ENCODE results near the gene D2HGDH. TPM values are rescaled to one million over a fixed set of nuclear protein-coding genes. Genes with fewer than 3 reads are reported as not detected.

Gene D2HGDH
- total and polyA plus RNA-seq, 2 of the 13 experiments (the other 11 are each of a cell fraction or from before 2014, with no cell fraction given): 19.2 to 20.3 TPM

DNA sequence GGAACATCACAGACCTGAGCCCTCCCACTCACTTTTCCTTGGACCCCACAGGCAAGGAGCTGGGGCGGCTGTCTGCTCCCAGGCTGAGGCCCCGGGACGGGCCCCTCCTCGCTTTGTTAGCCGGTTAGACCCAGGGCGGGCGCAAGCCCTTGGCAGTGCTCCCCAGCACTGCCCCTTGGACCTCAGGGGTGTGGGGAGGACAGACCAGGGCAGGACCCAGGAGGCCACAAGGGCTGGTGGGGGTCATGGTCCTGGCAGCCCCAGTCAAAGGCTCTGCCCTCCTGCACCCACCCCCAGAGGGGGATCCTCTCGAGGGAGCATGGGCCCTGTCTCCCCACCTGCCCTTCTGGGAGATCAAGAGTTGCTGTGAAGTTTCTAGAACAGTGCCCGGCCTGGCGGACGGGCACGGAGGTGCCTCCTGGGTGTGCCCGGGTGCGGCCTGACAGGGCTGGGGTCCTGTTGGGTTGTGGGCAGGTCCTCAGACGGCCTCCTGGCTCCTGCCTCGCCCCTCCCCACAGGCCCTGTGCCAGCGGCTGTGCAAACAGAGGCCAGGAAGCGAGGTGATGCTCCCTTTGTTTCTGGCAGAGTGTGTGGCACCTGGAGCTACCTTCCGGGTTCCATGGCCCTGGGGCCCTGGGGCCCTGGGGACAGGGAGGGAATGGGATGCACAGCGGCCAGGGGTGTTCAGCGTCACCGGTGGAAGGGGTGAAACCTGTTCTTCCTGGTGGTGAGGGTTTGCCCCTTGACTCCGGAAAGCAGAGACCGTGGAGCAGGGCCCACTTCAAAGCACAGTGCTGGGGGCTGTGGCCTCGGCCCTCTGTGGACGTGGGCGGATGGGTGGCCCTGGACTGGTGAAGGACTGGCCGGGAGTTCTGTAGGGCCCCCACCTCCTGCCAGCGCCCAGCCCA lies 39.3 kb downstream of the D2HGDH start (continued):
- TF ChIP-seq, protein P1, sequence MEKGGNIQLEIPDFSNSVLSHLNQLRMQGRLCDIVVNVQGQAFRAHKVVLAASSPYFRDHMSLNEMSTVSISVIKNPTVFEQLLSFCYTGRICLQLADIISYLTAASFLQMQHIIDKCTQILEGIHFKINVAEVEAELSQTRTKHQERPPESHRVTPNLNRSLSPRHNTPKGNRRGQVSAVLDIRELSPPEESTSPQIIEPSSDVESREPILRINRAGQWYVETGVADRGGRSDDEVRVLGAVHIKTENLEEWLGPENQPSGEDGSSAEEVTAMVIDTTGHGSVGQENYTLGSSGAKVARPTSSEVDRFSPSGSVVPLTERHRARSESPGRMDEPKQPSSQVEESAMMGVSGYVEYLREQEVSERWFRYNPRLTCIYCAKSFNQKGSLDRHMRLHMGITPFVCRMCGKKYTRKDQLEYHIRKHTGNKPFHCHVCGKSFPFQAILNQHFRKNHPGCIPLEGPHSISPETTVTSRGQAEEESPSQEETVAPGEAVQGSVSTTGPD (CRISPR knock-in tag; IDR thresholded peaks at IDR 0.05): peak; percentile 73
- no peak for TF ChIP-seq ATF6 (CRISPR knock-in tag; conservative IDR thresholded peaks at IDR 0.05)
- TF ChIP-seq TP53 (CRISPR knock-in tag; conservative IDR thresholded peaks at IDR 0.05): no peak; the same call in 1 of the 2 replicates
- no peak for TF ChIP-seq FOXK1 (CRISPR knock-in tag; IDR thresholded peaks at IDR 0.05; ENCODE audit: borderline replicate concordance, low read depth)
- no peak; the same call in 1 of the 2 replicates for TF ChIP-seq NFIC (IDR thresholded peaks at IDR 0.05; ENCODE audit: low read length)
- TF ChIP-seq NFIB (CRISPR knock-in tag; IDR thresholded peaks at IDR 0.05; ENCODE audit: borderline replicate concordance): 0 out of 2 replicates have a peak, but pooled peaks have one; percentile 71
- no peak; the same call in 1 of the 2 replicates for TF ChIP-seq PITX1 (CRISPR knock-in tag; IDR thresholded peaks at IDR 0.05)
- no peak for TF ChIP-seq ZNF841 (CRISPR knock-in tag; IDR thresholded peaks at IDR 0.05; ENCODE audit: borderline replicate concordance)
- TF ChIP-seq U2AF1 (optimal IDR thresholded peaks at IDR 0.05; ENCODE audit: low read depth, low read length): peak; percentile 58
- TF ChIP-seq SAFB2 (CRISPR knock-in tag; IDR thresholded peaks at IDR 0.05; ENCODE audit: borderline replicate concordance, low read depth): no peak; the same call in 1 of the 2 replicates
- no peak for TF ChIP-seq NBN (conservative IDR thresholded peaks at IDR 0.05)
- TF ChIP-seq AGO2 (optimal IDR thresholded peaks at IDR 0.05; ENCODE audit: low read depth, low read length): peak; percentile 97
- TF ChIP-seq, protein P2, sequence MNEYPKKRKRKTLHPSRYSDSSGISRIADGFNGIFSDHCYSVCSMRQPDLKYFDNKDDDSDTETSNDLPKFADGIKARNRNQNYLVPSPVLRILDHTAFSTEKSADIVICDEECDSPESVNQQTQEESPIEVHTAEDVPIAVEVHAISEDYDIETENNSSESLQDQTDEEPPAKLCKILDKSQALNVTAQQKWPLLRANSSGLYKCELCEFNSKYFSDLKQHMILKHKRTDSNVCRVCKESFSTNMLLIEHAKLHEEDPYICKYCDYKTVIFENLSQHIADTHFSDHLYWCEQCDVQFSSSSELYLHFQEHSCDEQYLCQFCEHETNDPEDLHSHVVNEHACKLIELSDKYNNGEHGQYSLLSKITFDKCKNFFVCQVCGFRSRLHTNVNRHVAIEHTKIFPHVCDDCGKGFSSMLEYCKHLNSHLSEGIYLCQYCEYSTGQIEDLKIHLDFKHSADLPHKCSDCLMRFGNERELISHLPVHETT (CRISPR knock-in tag; conservative IDR thresholded peaks at IDR 0.05): peak; percentile 72; the same call in 1 of the 2 replicates
- peak; percentile 2; the same call in 1 of the 2 replicates for TF ChIP-seq HMGXB3 (CRISPR knock-in tag; IDR thresholded peaks at IDR 0.05; ENCODE audit: borderline replicate concordance)

Data from HepG2 (cell line).